Urinary bladder (tissue), 4 donors: ENCODE results near the gene PTPN11. TPM values are rescaled to one million over a fixed set of nuclear protein-coding genes. Genes with fewer than 3 reads are reported as not detected.
"Not testable (repeated sequence)": the region's sequence is repeated elsewhere in the genome, so short reads cannot be mapped to it uniquely, and the experiment has no call there.

Experiments
- DNase-seq: peaks from one replicate; pipeline ENCODE4 v3.0.0-alpha.2; 2015; ENCODE audit errors: extremely low spot score
- H3K27ac ChIP-seq: one replicate; pipeline ENCODE4 v1.5.1; 2013; ENCODE audit warnings: low read depth, mild to moderate bottlenecking, moderate library complexity
- H3K36me3 ChIP-seq: one replicate; pipeline ENCODE4 v1.6.1; 2013; ENCODE audit warnings: mild to moderate bottlenecking, moderate library complexity; ENCODE audit not compliant: insufficient read depth
- H3K4me1 ChIP-seq: one replicate; pipeline ENCODE4 v1.6.1; 2013; ENCODE audit warnings: mild to moderate bottlenecking, moderate library complexity; ENCODE audit not compliant: insufficient read depth
- H3K4me3 ChIP-seq: one replicate; pipeline ENCODE4 v1.5.1; 2013; ENCODE audit warnings: low read depth, low read length
- WGBS: extraction: QIAGEN DNeasy Blood & Tissue Kit; methylation state at CpG from one replicate; pipeline ENCODE4 v1.1.7; 2013; 5-methylcytosine and 5-hydroxymethylcytosine counted together
- polyA plus RNA-seq: library from polyadenylated mRNA; stranded (reverse); fragments of 200-250 nt; gene quantifications from one replicate; pipeline ENCODE4 v1.2.3, GENCODE V29; 2013
- total RNA-seq: library from RNA; depleted of rRNA; stranded (reverse); fragments of >200 nt; gene quantifications from one replicate; pipeline ENCODE4 v1.2.3, GENCODE V29; 2014
- donor health status: healthy with polysubstance abuse.
- donor health status: healthy.

PTPN11 gene
- total and polyA plus RNA-seq, 2 donors: 65.7 to 68.2 TPM

GRCh38 chr12:112420740-112421139 lies 2.0 kb downstream of the PTPN11 start:
- Histone ChIP-seq H3K36me3 (no peaks in the 10 kb centered on the region), H3K27ac (peak overlapping the region; percentile 54), H3K4me1 (peaks cover 4% of the 10 kb centered on the region), H3K4me3 (no peak overlapping the region)
- no peak for DNase-seq
- 79% methylated on average over 3 of the region's 3 CpGs for WGBS

DNA sequence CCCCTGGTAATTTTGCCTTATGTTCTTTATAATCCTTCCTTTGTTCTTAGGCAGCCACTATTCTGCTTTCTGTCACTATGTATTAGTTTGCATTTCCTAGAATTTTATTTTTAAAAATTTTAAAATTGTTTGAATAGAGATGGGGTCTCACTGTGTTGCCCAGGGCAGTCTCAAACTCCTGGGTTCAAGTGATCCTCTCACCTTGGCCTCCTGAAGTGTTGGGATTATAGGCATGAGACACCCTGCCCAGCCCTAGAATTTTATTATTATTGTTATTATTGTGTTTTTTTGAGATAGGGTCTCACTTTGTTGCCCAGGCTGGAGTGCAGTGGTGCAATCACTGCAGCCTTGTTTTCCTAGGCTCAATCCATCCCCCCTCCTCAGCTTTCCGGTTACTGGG lies 2.6 kb downstream of the PTPN11 start:
- Histone ChIP-seq H3K36me3 (no peaks in the 10 kb centered on the region), H3K4me3 (no peak overlapping the region), H3K27ac (no peak overlapping the region), H3K4me1 (peaks cover 4% of the 10 kb centered on the region)
- no peak for DNase-seq
- WGBS: 95% methylated on average over 1 of the region's 1 CpG

- Histone ChIP-seq H3K4me3 (no peak overlapping the region), H3K27ac (peak overlapping the region; percentile 74), H3K36me3 (no peaks in the 10 kb centered on the region), H3K4me1 (peaks cover 4% of the 10 kb centered on the region)
- 46% methylated on average over 5 of the region's 5 CpGs for WGBS
- DNase-seq: no peak
Measured at GRCh38 chr12:112422531-112422930, 3.8 kb downstream of the PTPN11 start.

- 87% methylated on average over 3 of the region's 3 CpGs for WGBS
- Histone ChIP-seq H3K27ac (no peak overlapping the region), H3K36me3 (no peaks in the 10 kb centered on the region), H3K4me1 (peaks cover 2% of the 10 kb centered on the region), H3K4me3 (no peak overlapping the region)
- DNase-seq: no peak
Measured at GRCh38 chr12:112424126-112424525, 5.4 kb downstream of the PTPN11 start.

- DNase-seq: no peak
- 95% methylated on average over 7 of the region's 7 CpGs for WGBS
- no peak overlapping the region for H3K27ac ChIP-seq
Measured at GRCh38 chr12:112425582-112426382, 7.0 kb downstream of the PTPN11 start.

GRCh38 chr12:112427760-112428159 lies 9.0 kb downstream of the PTPN11 start:
- WGBS: 97% methylated on average over 2 of the region's 2 CpGs
- Histone ChIP-seq H3K27ac (no peak overlapping the region), H3K4me1 (peaks cover 2% of the 10 kb centered on the region), H3K36me3 (no peaks in the 10 kb centered on the region), H3K4me3 (no peak overlapping the region)
- DNase-seq: no peak

More at GRCh38 chr12:112425582-112426382, 7.0 kb downstream of the PTPN11 start:
- no peak overlapping the region for H3K4me3 ChIP-seq
- peaks cover 2% of the 10 kb centered on the region for H3K4me1 ChIP-seq
- H3K36me3 ChIP-seq: no peaks in the 10 kb centered on the region

DNA sequence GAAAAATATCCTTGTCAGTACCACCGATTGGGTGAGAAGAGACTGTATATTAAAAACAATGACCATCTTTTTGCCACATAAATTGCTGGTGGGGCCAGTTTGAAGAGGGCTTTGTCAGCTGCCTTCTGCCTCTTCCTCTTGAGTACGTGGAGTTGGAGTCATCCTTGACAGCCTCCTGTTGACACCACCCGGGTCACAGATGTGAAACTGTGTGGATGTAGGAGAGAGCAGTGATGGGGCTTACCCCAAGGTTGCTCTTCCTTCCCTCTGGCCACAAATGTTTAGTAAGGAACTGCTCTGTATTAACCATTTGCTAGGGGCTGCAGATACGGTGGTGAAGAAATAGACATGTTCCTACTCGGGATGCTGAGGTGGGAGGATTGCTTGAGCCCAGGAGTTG lies 12.2 kb downstream of the PTPN11 start:
- 80% methylated on average over 5 of the region's 5 CpGs for WGBS

DNA sequence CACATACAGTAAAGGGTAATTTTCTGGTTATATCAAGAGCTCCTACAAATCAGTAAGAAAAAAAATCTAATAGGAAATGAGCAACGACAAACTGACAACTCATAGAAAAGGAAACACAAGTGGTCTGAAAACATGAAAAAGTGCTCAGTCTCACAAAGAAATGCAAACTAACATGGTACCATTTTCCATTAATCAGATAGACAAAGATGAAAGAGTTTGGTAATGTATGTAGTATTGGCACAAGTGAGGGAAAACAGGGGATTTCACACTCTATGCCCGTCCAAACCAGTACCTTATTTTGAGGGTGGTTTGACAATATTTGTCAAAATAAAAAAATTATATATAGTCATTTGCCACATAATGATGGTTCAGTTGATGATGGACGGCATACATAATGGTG lies 13.2 kb downstream of the PTPN11 start:
- no peak for DNase-seq
- H3K27ac ChIP-seq: no peak overlapping the region
- H3K4me3 ChIP-seq: no peak overlapping the region
- no peaks in the 10 kb centered on the region for H3K36me3 ChIP-seq
- WGBS: 88% methylated on average over 3 of the region's 3 CpGs
- H3K4me1 ChIP-seq: no peaks in the 10 kb centered on the region

More for the DNA sequence above, 12.2 kb downstream of the PTPN11 start:
- no peaks in the 10 kb centered on the region for H3K36me3 ChIP-seq
- no peaks in the 10 kb centered on the region for H3K4me1 ChIP-seq
- no peak overlapping the region for H3K4me3 ChIP-seq
- H3K27ac ChIP-seq: no peak overlapping the region
- no peak for DNase-seq

GRCh38 chr12:112433551-112433950 lies 14.8 kb downstream of the PTPN11 start:
- Histone ChIP-seq H3K4me3 (no peak overlapping the region), H3K27ac (no peak overlapping the region), H3K36me3 (no peaks in the 10 kb centered on the region), H3K4me1 (no peaks in the 10 kb centered on the region)
- WGBS: 98% methylated on average over 2 of the region's 2 CpGs
- no peak for DNase-seq

- WGBS: 92% methylated on average over 1 of the region's 1 CpG
- not testable (repeated sequence) for DNase-seq, H3K4me3 ChIP-seq, H3K36me3 ChIP-seq, H3K27ac ChIP-seq, H3K4me1 ChIP-seq
Measured at GRCh38 chr12:112438645-112439044, 19.9 kb downstream of the PTPN11 start.

DNA sequence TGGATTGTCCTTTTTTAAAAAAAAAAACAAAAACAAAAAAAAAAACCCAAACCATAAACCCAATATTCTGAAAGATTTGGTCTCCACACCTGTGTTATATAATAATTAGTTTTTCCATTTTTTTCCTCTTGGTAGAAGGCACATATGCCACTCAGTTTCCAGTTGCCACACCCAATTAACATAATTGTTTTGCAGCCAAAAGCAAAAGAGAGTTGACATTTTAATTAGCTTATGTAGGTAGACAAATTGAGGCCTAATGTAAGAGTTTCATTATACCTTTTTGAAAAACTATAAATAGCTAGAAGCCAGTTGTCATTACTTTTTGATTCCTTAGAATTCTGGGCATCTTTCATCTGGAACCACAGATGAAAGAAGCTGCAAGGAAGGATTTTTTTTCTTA lies 21.0 kb downstream of the PTPN11 start:
- no peak overlapping the region for H3K27ac ChIP-seq
- no peaks in the 10 kb centered on the region for H3K36me3 ChIP-seq
- H3K4me3 ChIP-seq: no peak overlapping the region
- H3K4me1 ChIP-seq: no peaks in the 10 kb centered on the region
- DNase-seq: no peak

DNA sequence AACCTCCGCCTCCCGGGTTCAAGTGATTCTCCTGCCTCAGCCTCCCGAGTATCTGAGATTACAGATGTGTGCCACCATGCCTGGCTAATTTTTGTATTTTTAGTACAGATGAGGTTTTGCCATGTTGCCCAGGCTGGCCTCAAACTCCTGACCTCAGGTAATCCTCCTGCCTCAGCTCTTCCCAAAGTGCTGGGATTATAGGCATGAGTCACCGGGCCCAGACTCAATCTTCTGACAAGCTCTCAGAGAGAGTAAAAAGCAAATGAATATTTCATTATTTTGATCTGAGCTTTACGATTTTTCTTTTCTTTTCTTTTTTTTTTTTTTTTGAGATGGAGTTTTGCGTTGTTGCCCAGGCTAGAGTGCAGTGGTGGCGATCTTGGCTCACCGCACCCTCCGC lies 21.9 kb downstream of the PTPN11 start:
- not testable (repeated sequence) for H3K4me3 ChIP-seq, H3K27ac ChIP-seq
- 92% methylated on average over 9 of the region's 9 CpGs for WGBS

GRCh38 chr12:112443916-112444315 lies 25.2 kb downstream of the PTPN11 start:
- H3K4me1 ChIP-seq: no peaks in the 10 kb centered on the region
- whole genome bisulfite sequencing: 99% methylated on average over 4 of the region's 4 CpGs
- DNase-seq: no peak

More for the DNA sequence above, 21.9 kb downstream of the PTPN11 start:
- H3K4me1 ChIP-seq, H3K36me3 ChIP-seq, DNase-seq: not testable (repeated sequence)

GRCh38 chr12:112446008-112446725 lies 27.4 kb downstream of the PTPN11 start:
- Histone ChIP-seq H3K4me1 (no peaks in the 10 kb centered on the region), H3K36me3 (peaks cover 4% of the 10 kb centered on the region)
- 88% methylated on average over 3 of the region's 3 CpGs for WGBS

More at GRCh38 chr12:112443916-112444315, 25.2 kb downstream of the PTPN11 start:
- Histone ChIP-seq H3K27ac (no peak overlapping the region), H3K4me3 (no peak overlapping the region), H3K36me3 (no peaks in the 10 kb centered on the region)

More at GRCh38 chr12:112446008-112446725, 27.4 kb downstream of the PTPN11 start:
- Histone ChIP-seq H3K27ac (no peak overlapping the region), H3K4me3 (no peak overlapping the region)
- DNase-seq: no peak
